Measurements from ENCODE around the gene NGRN.
"Not testable (repeated sequence)": the region's sequence is repeated elsewhere in the genome, so short reads cannot be mapped to it uniquely, and the experiment has no call there.

NGRN gene

GRCh38 chr15:90293040-90293810 is 27.8 kb downstream of the NGRN start:
- H3K27ac ChIP-seq (ENCODE audit: low read length); H3K36me3 ChIP-seq (ENCODE audit: insufficient read depth, low read depth, low read length); H3K9me3 ChIP-seq (ENCODE audit: insufficient read depth, low read depth, low read length); H3K27me3 ChIP-seq (ENCODE audit: insufficient read depth, low read length); H3K4me3 ChIP-seq (ENCODE audit: low read length); H3K4me1 ChIP-seq (ENCODE audit: insufficient read depth, low read length): not testable (repeated sequence)
- H3K9ac ChIP-seq (ENCODE audit: low read depth, low read length): peak overlapping the region; percentile 45; the same call in 1 of the 2 replicates

GRCh38 chr15:90294159-90294558 is 28.7 kb downstream of the NGRN start:
- no peak overlapping the region for H3K27ac ChIP-seq (ENCODE audit: low read length)
- H3K4me1 ChIP-seq (ENCODE audit: insufficient read depth, low read length): no peaks in the 10 kb centered on the region; the same call in 1 of the 2 replicates
- no peaks in the 10 kb centered on the region for H3K27me3 ChIP-seq (ENCODE audit: insufficient read depth, low read length)
- no peak overlapping the region; the same call in 1 of the 2 replicates for H3K9ac ChIP-seq (ENCODE audit: low read depth, low read length)
- no peak overlapping the region for H3K4me3 ChIP-seq (ENCODE audit: low read length)
- no peaks in the 10 kb centered on the region for H3K36me3 ChIP-seq (ENCODE audit: insufficient read depth, low read depth, low read length)
- H3K9me3 ChIP-seq (ENCODE audit: insufficient read depth, low read depth, low read length): no peaks in the 10 kb centered on the region

- Histone ChIP-seq H3K4me1 (ENCODE audit: insufficient read depth, low read length) (no peaks in the 10 kb centered on the region; the same call in 1 of the 2 replicates), H3K9ac (ENCODE audit: low read depth, low read length) (no peak overlapping the region), H3K27ac (ENCODE audit: low read length) (no peak overlapping the region), H3K27me3 (ENCODE audit: insufficient read depth, low read length) (no peaks in the 10 kb centered on the region), H3K4me3 (ENCODE audit: low read length) (no peak overlapping the region), H3K36me3 (ENCODE audit: insufficient read depth, low read depth, low read length) (no peaks in the 10 kb centered on the region), H3K9me3 (ENCODE audit: insufficient read depth, low read depth, low read length) (no peaks in the 10 kb centered on the region)
These were observed 29.3 kb downstream of the NGRN start for GRCh38 chr15:90294601-90295269.

- no peaks in the 10 kb centered on the region; the same call in 1 of the 2 replicates for H3K4me1 ChIP-seq (ENCODE audit: insufficient read depth, low read length)
- no peaks in the 10 kb centered on the region for H3K27me3 ChIP-seq (ENCODE audit: insufficient read depth, low read length)
- no peaks in the 10 kb centered on the region for H3K9me3 ChIP-seq (ENCODE audit: insufficient read depth, low read depth, low read length)
- H3K27ac ChIP-seq (ENCODE audit: low read length): no peak overlapping the region
- H3K4me3 ChIP-seq (ENCODE audit: low read length): no peak overlapping the region
- H3K36me3 ChIP-seq (ENCODE audit: insufficient read depth, low read depth, low read length): no peaks in the 10 kb centered on the region
- H3K9ac ChIP-seq (ENCODE audit: low read depth, low read length): no peak overlapping the region
These were observed 29.8 kb downstream of the NGRN start for GRCh38 chr15:90295270-90295648.

GRCh38 chr15:90296316-90296884 is 30.9 kb downstream of the NGRN start:
- H3K27me3 ChIP-seq (ENCODE audit: insufficient read depth, low read length); H3K27ac ChIP-seq (ENCODE audit: low read length); H3K4me1 ChIP-seq (ENCODE audit: insufficient read depth, low read length); H3K36me3 ChIP-seq (ENCODE audit: insufficient read depth, low read depth, low read length); H3K4me3 ChIP-seq (ENCODE audit: low read length); H3K9me3 ChIP-seq (ENCODE audit: insufficient read depth, low read depth, low read length); H3K9ac ChIP-seq (ENCODE audit: low read depth, low read length): not testable (repeated sequence)

- Histone ChIP-seq H3K4me1 (ENCODE audit: insufficient read depth, low read length) (peaks cover 4% of the 10 kb centered on the region; the same call in 1 of the 2 replicates), H3K27ac (ENCODE audit: low read length) (no peak overlapping the region), H3K36me3 (ENCODE audit: insufficient read depth, low read depth, low read length) (no peaks in the 10 kb centered on the region), H3K27me3 (ENCODE audit: insufficient read depth, low read length) (no peaks in the 10 kb centered on the region), H3K9me3 (ENCODE audit: insufficient read depth, low read depth, low read length) (no peaks in the 10 kb centered on the region), H3K9ac (ENCODE audit: low read depth, low read length) (no peak overlapping the region), H3K4me3 (ENCODE audit: low read length) (no peak overlapping the region)
These were observed 31.5 kb downstream of the NGRN start for GRCh38 chr15:90297021-90297420.

GRCh38 chr15:90300541-90300940 is 35.1 kb downstream of the NGRN start:
- no peaks in the 10 kb centered on the region for H3K36me3 ChIP-seq (ENCODE audit: insufficient read depth, low read depth, low read length)
- peaks cover 4% of the 10 kb centered on the region; the same call in 1 of the 2 replicates for H3K4me1 ChIP-seq (ENCODE audit: insufficient read depth, low read length)
- H3K27ac ChIP-seq (ENCODE audit: low read length): no peak overlapping the region
- no peak overlapping the region for H3K9ac ChIP-seq (ENCODE audit: low read depth, low read length)
- no peak overlapping the region for H3K4me3 ChIP-seq (ENCODE audit: low read length)
- H3K27me3 ChIP-seq (ENCODE audit: insufficient read depth, low read length): no peaks in the 10 kb centered on the region
- H3K9me3 ChIP-seq (ENCODE audit: insufficient read depth, low read depth, low read length): no peaks in the 10 kb centered on the region

GRCh38 chr15:90300988-90301706 is 35.7 kb downstream of the NGRN start:
- no peak overlapping the region for H3K27ac ChIP-seq (ENCODE audit: low read length)
- H3K4me3 ChIP-seq (ENCODE audit: low read length): no peak overlapping the region
- H3K9me3 ChIP-seq (ENCODE audit: insufficient read depth, low read depth, low read length): no peaks in the 10 kb centered on the region
- H3K36me3 ChIP-seq (ENCODE audit: insufficient read depth, low read depth, low read length): no peaks in the 10 kb centered on the region
- peaks cover 4% of the 10 kb centered on the region; the same call in 1 of the 2 replicates for H3K4me1 ChIP-seq (ENCODE audit: insufficient read depth, low read length)
- H3K27me3 ChIP-seq (ENCODE audit: insufficient read depth, low read length): no peaks in the 10 kb centered on the region
- no peak overlapping the region for H3K9ac ChIP-seq (ENCODE audit: low read depth, low read length)

- no peak overlapping the region for H3K4me3 ChIP-seq (ENCODE audit: low read length)
- no peak overlapping the region for H3K27ac ChIP-seq (ENCODE audit: low read length)
- H3K27me3 ChIP-seq (ENCODE audit: insufficient read depth, low read length): no peaks in the 10 kb centered on the region
- H3K4me1 ChIP-seq (ENCODE audit: insufficient read depth, low read length): peaks cover 4% of the 10 kb centered on the region; the same call in 1 of the 2 replicates
- H3K9ac ChIP-seq (ENCODE audit: low read depth, low read length): no peak overlapping the region
- no peaks in the 10 kb centered on the region for H3K36me3 ChIP-seq (ENCODE audit: insufficient read depth, low read depth, low read length)
- H3K9me3 ChIP-seq (ENCODE audit: insufficient read depth, low read depth, low read length): no peaks in the 10 kb centered on the region
These were observed 36.3 kb downstream of the NGRN start for GRCh38 chr15:90301707-90302300.

GRCh38 chr15:90305355-90305754 is 39.9 kb downstream of the NGRN start:
- not testable (repeated sequence) for H3K27ac ChIP-seq (ENCODE audit: low read length); H3K4me1 ChIP-seq (ENCODE audit: insufficient read depth, low read length); H3K9ac ChIP-seq (ENCODE audit: low read depth, low read length)

GRCh38 chr15:90305932-90306331 is 40.5 kb downstream of the NGRN start:
- Histone ChIP-seq H3K36me3 (ENCODE audit: insufficient read depth, low read depth, low read length) (no peaks in the 10 kb centered on the region), H3K27me3 (ENCODE audit: insufficient read depth, low read length) (no peaks in the 10 kb centered on the region), H3K4me1 (ENCODE audit: insufficient read depth, low read length) (peaks cover 4% of the 10 kb centered on the region; the same call in 1 of the 2 replicates), H3K4me3 (ENCODE audit: low read length) (no peak overlapping the region), H3K27ac (ENCODE audit: low read length) (no peak overlapping the region), H3K9me3 (ENCODE audit: insufficient read depth, low read depth, low read length) (no peaks in the 10 kb centered on the region), H3K9ac (ENCODE audit: low read depth, low read length) (no peak overlapping the region)

More at GRCh38 chr15:90305355-90305754, 39.9 kb downstream of the NGRN start:
- not testable (repeated sequence) for H3K4me3 ChIP-seq (ENCODE audit: low read length); H3K9me3 ChIP-seq (ENCODE audit: insufficient read depth, low read depth, low read length); H3K36me3 ChIP-seq (ENCODE audit: insufficient read depth, low read depth, low read length); H3K27me3 ChIP-seq (ENCODE audit: insufficient read depth, low read length)

All from iPS-20b (cell line).